NB4 (cell line): ENCODE results near the gene AP4E1.
A peak's percentile ranks its signal among the peaks of the same experiment; 100 is the strongest.

Source experiments
- DNase-seq: peaks from one replicate; pipeline ENCODE4 v3.0.0; 2010; ENCODE audit warnings: low read depth
- H3K4me3 ChIP-seq: one replicate; pipeline ENCODE4 v1.5.1; 2011; ENCODE audit warnings: mild to moderate bottlenecking, low read depth, low read length, moderate library complexity
- MYC ChIP-seq: IDR thresholded peaks from 2 replicates; pipeline ENCODE4 v1.6.1; 2011; ENCODE audit warnings: low read depth, low read length
- POLR2A ChIP-seq: IDR thresholded peaks from 2 replicates; pipeline ENCODE4 v1.6.1; 2011; ENCODE audit warnings: mild to moderate bottlenecking; ENCODE audit not compliant: insufficient read length; ENCODE audit errors: extremely low read depth
- TF ChIP-seq, protein P1 (sequence below): IDR thresholded peaks from one replicate; pipeline ENCODE4 v1.5.1; 2012; ENCODE audit warnings: low read depth, low read length
- TF ChIP-seq, protein P2 (sequence below): IDR thresholded peaks from 2 replicates; pipeline ENCODE4 v1.6.1; 2011; ENCODE audit warnings: low read depth, low read length

Gene AP4E1

DNA sequence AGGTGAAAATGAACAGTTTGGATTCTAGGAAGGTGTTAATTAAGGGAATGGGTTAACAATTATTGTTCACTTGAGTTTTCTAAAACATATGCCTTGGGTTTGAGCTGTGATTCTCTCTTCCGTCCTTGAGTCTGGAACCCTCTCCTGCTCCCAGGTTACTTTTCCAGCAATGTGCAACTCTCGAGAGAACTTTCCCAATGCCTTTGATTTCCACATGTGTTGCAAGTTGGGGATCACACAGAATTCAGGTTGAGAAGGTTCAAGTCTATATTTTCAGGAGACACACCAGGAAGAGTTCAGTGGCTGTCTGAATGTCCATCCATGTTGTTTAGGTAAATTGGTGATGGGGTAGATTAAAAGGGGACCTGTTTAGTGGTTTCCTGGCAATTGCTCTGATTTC is 137.5 kb downstream of the AP4E1 start:
- no peak for DNase-seq
- TF ChIP-seq, protein P1, sequence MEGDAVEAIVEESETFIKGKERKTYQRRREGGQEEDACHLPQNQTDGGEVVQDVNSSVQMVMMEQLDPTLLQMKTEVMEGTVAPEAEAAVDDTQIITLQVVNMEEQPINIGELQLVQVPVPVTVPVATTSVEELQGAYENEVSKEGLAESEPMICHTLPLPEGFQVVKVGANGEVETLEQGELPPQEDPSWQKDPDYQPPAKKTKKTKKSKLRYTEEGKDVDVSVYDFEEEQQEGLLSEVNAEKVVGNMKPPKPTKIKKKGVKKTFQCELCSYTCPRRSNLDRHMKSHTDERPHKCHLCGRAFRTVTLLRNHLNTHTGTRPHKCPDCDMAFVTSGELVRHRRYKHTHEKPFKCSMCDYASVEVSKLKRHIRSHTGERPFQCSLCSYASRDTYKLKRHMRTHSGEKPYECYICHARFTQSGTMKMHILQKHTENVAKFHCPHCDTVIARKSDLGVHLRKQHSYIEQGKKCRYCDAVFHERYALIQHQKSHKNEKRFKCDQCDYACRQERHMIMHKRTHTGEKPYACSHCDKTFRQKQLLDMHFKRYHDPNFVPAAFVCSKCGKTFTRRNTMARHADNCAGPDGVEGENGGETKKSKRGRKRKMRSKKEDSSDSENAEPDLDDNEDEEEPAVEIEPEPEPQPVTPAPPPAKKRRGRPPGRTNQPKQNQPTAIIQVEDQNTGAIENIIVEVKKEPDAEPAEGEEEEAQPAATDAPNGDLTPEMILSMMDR, result no peak
- no peak for TF ChIP-seq MYC
- no peak for TF ChIP-seq POLR2A
- TF ChIP-seq, protein P2, sequence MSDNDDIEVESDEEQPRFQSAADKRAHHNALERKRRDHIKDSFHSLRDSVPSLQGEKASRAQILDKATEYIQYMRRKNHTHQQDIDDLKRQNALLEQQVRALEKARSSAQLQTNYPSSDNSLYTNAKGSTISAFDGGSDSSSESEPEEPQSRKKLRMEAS, result no peak
- H3K4me3 ChIP-seq, result no peak overlapping the region

DNA sequence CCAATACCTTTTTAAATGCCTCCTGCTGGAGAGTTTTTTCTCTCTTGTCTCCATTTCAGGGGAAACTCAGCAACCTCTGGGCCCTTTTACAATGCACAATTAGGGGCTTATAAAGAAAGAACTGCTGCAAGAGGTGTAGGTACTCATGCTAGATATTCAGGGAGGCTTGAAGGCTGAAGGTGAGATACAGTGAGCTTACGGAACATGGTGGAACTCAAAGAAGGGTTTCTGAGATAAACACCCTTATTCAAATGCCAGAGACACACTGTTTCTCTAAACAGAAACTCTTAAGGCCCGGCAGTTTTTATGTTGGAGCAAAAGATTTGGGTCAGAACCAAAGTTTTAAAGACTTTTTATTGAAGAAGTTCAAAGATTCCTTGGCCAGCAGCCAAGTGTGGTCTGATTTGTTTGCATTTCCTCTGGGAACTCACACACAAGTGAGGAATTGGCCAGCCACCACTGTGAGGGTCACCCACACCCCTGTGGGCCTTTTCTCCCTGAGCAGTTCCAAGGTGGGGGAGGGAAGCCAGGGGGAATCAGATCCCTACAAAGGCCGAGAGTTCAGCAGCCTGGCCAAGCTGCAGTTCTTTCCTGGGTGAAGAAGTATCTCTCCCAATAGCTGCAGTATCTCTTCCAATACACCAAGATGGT is 138.4 kb downstream of the AP4E1 start:
- no peak for DNase-seq
- H3K4me3 ChIP-seq, result no peak overlapping the region
- TF ChIP-seq POLR2A (no peak), MYC (no peak)
- TF ChIP-seq, protein P2, result no peak
- TF ChIP-seq, protein P1, result no peak

DNA sequence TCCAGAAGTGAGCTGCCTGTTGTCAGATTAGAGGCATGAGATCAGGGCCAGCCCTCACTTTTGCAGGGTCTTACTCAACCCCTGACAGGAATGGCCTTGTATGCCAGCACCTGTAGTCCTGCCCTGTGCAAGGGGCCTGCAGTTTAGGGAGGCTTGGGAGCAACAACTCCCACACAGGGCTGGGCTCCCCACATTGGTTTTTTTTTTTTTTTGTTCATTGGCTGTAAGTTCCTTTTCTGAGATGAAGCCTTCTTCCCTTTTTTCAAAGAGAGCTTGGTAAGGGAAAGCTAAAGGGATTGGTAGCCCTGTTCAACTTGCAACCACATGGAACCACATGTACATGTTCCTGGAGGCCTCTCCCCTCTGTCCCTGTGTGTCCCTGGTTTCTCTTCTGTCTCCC is 139.8 kb downstream of the AP4E1 start:
- no peak overlapping the region for H3K4me3 ChIP-seq
- peak; percentile 82 for DNase-seq
- no peak for TF ChIP-seq POLR2A
- TF ChIP-seq MYC, result no peak
- TF ChIP-seq, protein P1, result no peak
- TF ChIP-seq, protein P2, result no peak

DNA sequence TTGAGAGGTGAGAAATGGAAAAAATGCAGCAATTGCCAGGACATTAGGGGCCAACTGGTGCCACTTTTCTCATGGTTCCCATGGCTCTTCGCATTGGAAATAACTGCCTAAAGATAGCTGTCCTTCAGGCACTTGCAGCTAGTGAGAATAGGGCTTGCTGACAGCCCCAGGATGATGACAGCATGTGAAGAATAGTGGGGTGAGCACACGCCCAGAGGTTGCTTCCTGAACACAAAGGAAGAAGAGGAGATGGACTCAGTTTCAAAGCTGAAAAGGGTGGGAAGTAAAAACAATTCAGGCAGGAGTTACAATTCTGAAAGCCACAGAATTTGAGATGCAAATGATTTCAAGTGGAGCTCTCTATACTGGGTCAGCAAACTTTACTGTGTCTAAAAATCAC is 140.6 kb downstream of the AP4E1 start:
- no peak overlapping the region for H3K4me3 ChIP-seq
- TF ChIP-seq, protein P1, result no peak
- TF ChIP-seq MYC (no peak), POLR2A (no peak)
- TF ChIP-seq, protein P2, result no peak
- DNase-seq, result no peak

DNA sequence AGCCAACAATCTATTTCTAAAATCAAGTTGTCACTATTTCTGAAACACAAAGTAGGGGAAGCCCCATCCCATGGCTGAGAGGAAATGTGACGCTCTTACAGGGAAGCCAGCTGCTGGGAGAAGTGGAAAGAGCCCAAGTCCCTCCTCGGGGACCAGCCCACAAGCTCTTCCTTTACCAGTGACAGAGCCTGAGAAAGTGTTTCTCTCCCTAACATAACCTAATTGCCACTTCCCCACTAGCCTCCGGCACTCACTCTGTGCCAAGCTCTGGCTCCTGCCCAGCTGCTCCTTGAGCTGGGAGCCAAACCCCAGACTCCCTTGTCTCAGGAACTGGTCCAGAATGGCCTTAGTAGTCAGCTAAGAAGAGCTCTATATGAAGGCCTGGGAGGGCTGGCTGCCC is 143.3 kb downstream of the AP4E1 start:
- no peak overlapping the region for H3K4me3 ChIP-seq
- no peak for DNase-seq
- TF ChIP-seq, protein P2, result no peak
- TF ChIP-seq POLR2A (no peak), MYC (no peak)
- TF ChIP-seq, protein P1, result no peak
